T-helper 9 cell (primary cell): ENCODE data around the gene PI4K2B.
A peak's percentile ranks its signal among the peaks of the same experiment; 100 is the strongest.
"Not testable (repeated sequence)": the region's sequence is repeated elsewhere in the genome, so short reads cannot be mapped to it uniquely, and the experiment has no call there.

Experiments
- DNase-seq: peaks from one replicate; pipeline ENCODE4 v3.0.0-alpha.2; 2020

Gene PI4K2B

DNA sequence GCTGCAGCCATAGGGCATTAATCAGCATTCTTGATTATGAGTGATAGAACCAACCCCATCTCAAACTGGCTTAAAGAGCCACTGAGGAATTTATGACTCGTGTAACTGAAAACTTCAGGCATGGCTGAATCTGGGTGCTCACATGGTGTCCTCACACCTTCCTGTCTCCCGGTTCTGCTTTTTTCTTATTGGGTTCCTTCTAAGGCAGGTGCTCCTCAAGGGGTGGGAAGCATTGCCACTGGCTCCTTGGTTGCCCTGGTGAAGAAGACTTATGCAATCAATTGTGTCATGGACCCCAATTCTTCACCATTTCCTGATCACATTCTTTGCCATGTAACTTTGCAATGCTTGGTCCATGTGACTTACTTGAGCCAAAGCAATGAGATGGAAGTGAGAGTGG, 74.5 kb downstream of the PI4K2B start:
- no peak for DNase-seq

DNA sequence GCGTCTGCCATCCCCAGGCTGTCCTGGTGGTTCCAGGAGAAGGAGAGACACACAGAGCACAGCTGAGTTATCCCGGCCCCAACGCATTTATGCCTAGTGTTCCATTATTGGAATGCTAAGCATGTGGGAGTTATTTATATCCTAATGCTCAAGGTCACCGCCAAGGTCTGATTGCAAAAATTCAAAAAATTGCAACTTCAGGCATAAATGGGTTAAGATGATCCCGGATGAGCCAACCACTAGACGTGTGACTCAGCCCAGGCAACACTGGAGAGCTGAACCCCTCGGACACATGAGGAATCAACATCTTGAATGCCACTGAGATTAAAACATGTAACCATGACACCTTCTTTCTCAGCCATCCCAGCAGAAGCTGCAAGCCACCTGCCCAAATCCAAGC, 74.9 kb downstream of the PI4K2B start:
- no peak for DNase-seq

DNA sequence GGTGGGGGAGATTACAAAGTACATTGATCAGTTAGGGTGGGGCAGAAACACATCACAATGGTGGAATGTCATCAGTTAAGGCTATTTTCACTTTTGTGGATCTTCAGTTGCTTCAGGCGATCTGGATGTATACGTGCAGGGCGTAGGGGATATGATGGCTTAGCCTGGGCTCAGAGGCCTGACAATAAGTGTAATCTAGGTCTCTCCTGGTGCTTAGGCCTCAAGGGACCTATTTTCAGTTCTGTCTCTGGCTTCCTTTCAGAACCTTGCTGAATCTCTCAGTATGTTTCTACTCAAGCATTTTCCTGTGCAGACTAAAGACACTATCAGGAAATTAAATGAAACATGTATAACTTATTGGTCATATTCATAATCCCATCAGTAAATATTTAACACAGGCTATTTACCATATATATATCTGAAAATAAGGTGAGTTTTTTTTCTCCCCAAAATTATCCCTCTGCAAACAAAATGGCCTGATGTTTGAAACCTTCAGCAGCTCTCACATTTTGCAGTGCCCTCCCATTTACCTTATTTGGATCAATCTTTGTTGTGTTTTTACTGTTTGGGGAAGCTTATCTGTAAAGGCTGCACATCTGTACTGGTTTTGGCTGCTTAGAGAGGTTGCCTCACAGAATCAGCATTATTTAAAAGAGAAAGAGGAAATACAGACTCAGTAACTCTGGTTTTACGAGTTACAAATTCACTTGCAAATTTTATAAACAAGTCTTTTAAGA, 76.4 kb downstream of the PI4K2B start:
- no peak for DNase-seq

DNA sequence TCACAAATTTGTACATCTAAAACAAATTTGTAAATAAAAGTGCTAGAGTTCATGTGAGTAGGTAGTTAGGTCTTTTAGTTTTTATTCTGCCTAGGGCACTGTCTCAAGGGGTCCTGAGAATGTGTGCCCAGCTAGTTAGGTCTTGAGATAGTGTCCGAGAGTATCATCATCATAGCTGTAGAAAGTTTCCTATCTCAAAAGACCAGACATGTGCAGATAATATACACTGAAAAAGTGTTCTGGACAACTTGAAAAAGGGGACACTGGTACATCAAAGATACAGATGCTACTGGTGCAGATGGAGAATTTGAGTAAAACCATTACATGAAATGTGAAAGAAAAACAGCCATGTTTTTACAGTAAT, 77.0 kb downstream of the PI4K2B start:
- no peak for DNase-seq

DNA sequence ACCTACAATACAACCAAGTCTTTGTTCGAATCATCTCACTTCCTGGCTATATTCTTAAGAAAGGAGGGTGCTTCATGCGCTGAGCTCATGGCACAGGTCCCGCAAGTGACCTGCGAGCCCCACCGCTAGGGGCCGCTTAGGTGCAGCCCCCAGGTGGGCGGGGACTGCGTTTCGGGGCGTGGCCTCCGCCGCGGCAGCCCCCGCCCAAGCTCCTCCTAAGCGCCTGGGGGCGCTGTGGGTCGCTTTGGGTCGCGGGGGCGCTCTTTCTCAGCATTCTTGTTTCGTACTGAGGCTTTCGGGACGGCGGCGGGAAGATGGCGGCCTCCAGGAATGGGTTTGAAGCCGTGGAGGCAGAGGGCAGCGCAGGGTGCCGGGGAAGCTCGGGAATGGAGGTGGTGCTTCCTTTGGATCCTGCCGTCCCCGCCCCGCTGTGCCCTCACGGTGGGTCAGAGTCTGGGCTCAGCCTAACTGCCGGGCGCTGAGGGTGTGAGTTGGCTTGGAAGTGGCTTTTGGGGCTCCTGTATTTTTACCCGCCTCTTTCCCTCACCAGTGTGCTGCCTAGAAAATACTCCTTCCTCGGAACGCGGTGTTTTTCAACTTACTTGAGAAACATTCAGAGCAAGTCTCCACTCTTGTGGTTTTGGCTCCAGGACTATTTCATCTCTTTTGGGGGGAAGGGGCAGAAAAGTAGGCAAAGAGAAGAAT, 78.8 kb downstream of the PI4K2B start, which contains the start of gene ZCCHC4:
ZCCHC4 (plus strand) TSS at position 279 of the 705 bp plus-strand sequence; CDS start at position 315, 36 bp downstream.
- peak; percentile 89 for DNase-seq

DNA sequence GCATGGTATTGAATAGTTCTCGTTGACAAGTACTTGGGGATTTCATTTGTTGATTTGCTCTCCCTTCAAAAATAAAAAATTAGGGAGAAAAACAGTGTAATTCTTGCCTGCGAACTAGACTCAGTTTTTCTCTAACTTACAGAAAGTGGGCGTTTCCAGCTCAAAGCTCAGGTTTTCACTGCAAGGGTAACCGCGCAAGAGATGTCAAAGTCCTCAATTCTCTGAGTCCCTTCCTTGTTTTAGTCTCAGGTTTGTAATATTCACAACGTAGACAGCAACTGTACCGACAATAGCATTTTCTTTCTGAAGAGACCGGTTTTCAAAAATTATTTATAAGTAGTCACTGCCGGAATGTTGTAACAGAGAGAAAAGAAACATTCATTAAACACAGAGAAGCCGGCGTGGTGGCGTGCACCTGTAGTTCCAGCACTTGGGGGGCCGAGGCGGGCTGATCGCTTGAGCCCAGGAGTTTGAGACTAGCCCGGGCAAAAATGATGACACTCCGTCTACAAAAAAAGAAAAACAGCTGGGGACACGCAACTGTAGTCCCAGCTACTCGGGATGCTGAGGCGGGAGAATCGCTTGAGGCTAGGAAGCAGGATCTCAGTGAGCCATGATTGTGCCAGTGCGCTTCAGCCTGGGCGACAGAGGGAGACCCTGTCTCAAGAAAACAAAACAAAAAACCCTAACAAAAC, 79.5 kb downstream of the PI4K2B start:
- DNase-seq = no peak

DNA sequence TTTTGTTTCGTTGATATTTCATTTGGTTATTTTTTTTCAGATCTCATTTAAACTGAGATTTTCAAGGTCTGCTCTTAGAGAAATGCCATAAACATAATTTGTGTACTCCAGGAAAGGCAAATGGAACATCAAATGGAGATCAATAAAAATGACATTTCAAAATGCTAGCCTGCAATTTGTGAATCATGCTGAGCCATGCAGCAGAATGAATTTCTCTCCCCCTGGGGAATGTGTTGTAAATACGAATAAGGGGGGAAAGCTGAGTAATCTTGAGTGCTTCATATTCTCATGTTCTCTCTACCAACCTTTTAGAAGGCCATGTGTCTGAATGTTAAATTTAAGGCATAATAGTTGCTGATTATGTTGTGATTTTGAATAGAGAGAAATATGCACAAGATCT, 86.5 kb downstream of the PI4K2B start:
- DNase-seq = no peak

DNA sequence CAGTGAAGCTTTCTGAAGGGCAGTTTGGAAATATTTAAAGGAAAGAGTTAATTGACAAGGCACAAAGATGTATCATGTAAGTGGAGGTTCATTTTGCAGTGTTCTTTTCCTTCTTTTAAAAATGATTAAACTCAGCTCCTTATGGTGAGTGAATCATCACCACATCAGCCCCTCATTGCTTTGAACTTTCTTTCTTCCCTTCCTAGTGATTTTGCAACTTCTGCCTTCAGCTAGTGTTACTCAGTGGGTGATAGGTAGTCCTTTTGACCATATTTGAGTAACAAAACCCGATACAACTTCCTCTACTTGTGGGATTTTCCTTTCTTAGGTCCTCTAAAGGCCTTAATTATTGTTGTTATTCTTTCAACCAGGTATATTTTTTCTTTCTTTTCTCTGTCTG, 86.9 kb downstream of the PI4K2B start:
- no peak for DNase-seq

DNA sequence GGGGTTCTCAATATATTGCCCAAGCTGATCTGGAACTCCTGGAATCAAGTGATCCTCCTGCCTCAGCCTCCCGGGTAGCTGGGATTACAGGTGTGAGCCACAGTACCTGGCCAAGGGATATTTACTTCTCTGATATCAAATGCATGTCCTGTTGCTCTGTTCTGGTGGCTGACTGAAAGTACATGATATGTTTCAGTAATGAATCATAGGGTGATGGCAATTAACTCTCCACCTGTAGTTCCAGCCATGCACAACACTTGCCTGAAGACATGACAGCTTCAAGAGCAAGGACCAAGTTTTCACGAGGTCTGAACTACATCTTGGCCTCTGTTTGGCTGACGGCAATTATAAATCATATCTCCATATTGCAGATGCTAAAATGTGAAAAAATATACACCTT, 87.9 kb downstream of the PI4K2B start:
- DNase-seq = no peak

DNA sequence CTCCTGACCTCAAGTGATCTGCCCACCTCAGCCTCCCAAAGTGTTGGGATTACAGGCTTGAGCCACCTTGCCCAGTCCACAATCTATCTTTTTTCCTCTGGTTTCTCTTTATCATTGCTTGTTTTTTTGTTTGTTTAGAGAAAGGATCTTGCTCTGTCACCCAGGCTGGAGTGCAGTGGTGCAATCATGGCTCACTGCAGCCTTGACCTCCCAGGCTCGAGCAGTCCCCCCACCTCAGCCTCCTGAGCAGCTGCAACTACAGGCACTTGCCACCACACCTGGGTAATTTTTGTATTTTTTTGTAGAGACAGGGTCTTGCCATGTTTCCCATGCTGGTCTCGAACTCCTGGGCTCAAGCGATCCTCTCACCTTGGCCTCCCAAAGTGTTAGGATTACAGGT, 94.6 kb downstream of the PI4K2B start:
- DNase-seq = not testable (repeated sequence)
